PFSK-1 (cell line): ENCODE results near the gene CA14.

Experiments
- FOXP2 ChIP-seq: optimal IDR thresholded peaks from 2 replicates; pipeline ENCODE3; 2011; ENCODE audit warnings: borderline replicate concordance, control low read depth, inconsistent platforms; ENCODE audit not compliant: insufficient read depth; ENCODE audit errors: extremely low read length, extremely low read depth
- POLR2AphosphoS5 ChIP-seq: IDR thresholded peaks from 2 replicates; pipeline ENCODE4 v1.6.1; 2012; ENCODE audit warnings: low read depth, mild to moderate bottlenecking, control low read depth, low read length, moderate library complexity
- SIN3A ChIP-seq: IDR thresholded peaks from 2 replicates; pipeline ENCODE4 v1.6.1; 2012; ENCODE audit warnings: mild to moderate bottlenecking, low read length, moderate library complexity, borderline replicate concordance; ENCODE audit not compliant: insufficient read depth
- TAF1 ChIP-seq: IDR thresholded peaks from 2 replicates; pipeline ENCODE4 v1.6.1; 2012; ENCODE audit warnings: low read length, control low read depth, borderline replicate concordance; ENCODE audit not compliant: insufficient read depth
- TF ChIP-seq, protein P1 (sequence below), 2 experiments: IDR thresholded peaks; 2 replicates each; pipeline versions ENCODE4 v1.6.1 to v1.8.0; 2011 to 2012; ENCODE audit warnings: low read depth in 2 of 2, low read length in 2 of 2, control low read depth in 1 of 2, inconsistent platforms in 1 of 2, mild to moderate bottlenecking in 1 of 2, moderate library complexity in 1 of 2; ENCODE audit not compliant: insufficient read depth in 1 of 2

DNA sequence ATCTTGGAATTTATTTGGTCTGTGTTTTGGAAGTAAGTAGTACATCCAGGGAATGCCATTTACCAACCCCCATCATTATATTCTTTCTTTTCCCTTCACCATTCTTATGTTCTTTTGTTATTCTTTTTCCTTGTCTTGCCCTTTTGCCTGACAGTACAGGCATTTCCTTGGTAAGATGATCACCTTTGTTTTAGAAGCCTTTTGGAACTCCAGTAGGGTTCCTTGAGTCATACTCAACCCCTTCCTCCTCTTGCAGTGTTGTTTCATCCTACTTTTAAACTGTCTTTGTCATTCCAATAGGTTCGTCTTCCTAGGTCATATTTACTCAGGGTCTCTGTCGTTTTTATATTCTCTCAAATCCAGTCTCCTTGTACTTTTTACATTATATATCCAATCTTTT lies 45.3 kb downstream of the CA14 start:
- TF ChIP-seq POLR2AphosphoS5 (no peak), SIN3A (no peak), TAF1 (no peak), FOXP2 (no peak)
- TF ChIP-seq, protein P1, sequence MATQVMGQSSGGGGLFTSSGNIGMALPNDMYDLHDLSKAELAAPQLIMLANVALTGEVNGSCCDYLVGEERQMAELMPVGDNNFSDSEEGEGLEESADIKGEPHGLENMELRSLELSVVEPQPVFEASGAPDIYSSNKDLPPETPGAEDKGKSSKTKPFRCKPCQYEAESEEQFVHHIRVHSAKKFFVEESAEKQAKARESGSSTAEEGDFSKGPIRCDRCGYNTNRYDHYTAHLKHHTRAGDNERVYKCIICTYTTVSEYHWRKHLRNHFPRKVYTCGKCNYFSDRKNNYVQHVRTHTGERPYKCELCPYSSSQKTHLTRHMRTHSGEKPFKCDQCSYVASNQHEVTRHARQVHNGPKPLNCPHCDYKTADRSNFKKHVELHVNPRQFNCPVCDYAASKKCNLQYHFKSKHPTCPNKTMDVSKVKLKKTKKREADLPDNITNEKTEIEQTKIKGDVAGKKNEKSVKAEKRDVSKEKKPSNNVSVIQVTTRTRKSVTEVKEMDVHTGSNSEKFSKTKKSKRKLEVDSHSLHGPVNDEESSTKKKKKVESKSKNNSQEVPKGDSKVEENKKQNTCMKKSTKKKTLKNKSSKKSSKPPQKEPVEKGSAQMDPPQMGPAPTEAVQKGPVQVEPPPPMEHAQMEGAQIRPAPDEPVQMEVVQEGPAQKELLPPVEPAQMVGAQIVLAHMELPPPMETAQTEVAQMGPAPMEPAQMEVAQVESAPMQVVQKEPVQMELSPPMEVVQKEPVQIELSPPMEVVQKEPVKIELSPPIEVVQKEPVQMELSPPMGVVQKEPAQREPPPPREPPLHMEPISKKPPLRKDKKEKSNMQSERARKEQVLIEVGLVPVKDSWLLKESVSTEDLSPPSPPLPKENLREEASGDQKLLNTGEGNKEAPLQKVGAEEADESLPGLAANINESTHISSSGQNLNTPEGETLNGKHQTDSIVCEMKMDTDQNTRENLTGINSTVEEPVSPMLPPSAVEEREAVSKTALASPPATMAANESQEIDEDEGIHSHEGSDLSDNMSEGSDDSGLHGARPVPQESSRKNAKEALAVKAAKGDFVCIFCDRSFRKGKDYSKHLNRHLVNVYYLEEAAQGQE (IDR thresholded peaks at IDR 0.05; ENCODE audit: insufficient read depth in 1 of 2, low read depth in 2 of 2, low read length in 2 of 2): no peak
